NCI-H2107 treated with DMSO at 0.1 percent for 48 hours (cell line): ENCODE results near the gene WHRN.

ENCODE experiments used
- DNase-seq: peaks from one replicate; lab custom pipeline; 2025; ENCODE audit not compliant: unreplicated experiment; lab: John Stamatoyannopoulos, UW

The WHRN gene

DNA sequence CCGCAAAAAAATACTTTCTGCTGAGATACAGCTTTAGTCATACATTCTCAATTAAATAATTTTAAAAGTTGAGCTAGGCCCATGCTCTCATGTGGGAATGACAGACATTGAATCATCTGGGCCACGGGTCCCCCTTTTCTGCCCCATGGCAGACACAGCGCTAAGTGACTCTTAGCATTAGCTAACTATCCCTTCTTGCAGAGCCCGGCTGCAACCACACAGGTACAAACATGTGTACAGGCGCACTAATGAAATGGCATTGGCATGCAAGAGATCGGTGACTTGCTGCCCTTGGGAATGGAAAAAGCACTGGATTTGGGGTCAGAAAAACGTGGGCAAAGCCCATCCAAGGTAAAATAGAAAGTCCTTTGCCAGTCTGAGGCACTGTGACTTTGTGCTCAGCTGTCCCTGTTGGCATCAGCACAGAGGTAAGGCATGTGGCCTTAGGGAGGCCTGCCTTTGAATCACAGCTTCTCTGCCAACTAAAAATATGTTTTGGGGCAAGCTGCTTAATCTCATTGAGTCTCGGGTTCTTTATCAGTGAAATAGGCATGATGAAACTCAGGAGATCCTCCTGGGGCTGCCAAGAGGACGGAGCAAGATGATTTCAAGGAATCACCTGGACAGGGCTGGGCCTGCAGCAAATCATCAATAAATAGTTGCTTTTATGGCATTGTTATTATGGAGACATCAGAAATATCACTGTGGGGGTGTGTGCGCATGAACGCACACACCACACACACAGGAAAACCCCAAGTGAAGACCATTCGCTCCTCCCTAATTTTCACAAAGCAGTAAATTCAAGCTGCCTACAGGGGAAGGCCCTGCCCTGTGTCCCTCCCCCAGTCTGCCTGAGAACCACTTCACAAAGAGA lies 54.2 kb downstream of the WHRN start:
- no peak for DNase-seq

DNA sequence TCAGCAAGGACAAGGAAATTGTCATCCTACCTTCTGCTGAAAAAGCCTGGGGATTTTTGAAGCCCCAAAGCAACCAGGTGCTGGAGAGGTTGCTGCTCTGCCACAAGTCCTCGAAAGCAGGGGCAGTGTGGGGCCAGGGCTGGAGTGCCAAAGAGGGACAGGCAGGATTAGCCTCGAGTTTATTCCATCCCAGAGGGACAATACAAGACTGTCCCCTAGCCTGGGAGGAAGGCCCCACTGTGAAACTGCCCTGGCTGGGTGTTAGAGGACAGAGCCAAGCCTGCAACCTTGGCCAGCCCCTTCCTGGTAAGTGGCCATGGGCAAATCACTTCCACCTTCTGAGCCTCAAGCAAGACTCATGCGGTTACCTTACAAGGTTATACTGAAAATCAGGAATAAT lies 55.1 kb downstream of the WHRN start:
- DNase-seq: no peak

DNA sequence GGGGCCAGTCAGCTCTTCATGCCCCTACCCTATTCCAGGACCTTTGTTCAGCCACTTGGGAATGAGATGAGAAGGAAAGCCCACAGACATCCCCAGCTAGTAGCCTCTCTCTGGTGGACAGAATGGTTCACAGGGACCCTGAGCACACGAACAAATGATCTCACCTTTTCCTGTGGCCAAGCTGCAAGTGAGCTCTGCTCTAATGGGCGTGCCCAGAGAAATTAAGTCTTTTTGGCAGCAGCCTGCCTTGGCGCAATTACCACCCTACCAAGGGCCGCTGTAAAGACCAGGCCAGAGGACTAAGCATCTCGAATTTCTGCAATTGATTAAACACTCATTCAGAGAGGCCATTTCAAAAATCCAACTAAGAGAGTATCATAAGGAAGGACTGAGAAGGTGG lies 56.0 kb downstream of the WHRN start:
- no peak for DNase-seq

DNA sequence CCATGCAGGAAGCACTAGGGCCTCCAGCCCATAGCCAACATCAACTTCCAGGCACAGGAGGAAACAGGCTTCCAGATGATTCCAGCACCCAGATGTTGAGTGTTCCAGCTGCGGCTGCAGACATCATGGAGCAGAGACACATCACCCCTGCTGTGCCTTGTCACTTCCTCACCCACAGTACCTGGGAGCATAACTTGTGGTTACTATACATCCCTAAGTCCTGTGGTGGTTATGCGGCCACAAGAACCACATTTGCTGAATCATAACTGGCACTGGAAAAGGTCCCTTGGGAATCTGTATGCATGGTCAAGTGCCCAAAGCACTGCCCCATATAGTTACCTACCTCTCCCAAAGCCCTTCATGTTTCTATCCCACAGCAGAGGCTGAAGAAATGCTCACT lies 56.6 kb downstream of the WHRN start:
- DNase-seq: no peak

DNA sequence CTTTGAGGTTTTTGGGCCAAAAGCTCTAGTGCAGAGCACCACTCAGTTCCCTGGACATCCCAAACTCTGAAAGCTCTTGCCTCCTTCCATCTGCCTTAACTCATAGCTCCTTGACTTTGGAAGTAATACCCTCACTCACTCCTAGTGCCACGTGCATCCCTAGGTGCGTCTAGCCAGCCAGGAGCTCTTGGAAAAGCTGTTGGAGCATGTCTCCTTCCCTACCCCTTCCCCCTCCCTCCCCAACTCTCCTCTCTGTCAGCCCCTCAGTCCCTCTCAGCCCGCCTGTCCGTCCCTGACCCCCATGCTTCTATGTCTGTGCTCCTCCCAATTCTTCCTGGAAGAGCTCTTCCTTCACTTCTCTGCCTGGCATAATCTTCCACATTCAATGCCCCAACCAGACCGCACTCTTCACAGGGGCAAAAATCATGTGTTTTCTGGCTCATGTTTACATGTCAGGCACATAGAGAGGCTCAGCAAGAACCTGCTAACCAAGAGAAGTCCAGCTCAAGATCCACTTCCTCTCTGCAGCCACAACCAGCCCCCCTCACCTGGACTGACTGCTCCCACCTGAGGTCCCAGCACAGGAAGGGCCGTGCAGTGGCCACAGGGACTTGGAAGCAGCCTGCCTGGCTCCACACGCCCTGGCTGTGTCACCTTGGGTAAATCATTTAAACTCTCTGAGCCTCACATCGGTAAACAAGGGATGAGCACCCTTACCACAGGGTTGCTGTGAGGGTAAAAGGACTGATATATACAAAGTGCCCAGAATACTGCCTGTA lies 58.4 kb downstream of the WHRN start:
- no peak for DNase-seq

DNA sequence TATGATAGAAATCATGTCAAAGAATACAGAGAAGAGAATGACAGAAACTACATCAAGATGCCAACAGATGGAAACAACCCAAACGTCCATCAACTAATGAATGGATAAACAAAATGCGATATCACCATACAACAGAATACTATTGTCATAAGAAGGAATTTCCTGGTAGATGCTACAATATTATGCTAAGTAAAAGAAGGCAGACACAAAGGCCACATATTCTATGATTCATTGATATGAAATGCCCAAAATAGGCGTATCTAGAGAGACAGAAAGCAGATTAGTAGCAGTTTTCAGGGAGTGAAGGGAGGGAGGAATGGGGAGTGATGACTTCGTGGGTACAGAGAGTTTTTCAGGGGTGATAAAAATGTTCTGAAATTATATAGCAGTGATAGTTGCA lies 59.2 kb downstream of the WHRN start:
- no peak for DNase-seq

DNA sequence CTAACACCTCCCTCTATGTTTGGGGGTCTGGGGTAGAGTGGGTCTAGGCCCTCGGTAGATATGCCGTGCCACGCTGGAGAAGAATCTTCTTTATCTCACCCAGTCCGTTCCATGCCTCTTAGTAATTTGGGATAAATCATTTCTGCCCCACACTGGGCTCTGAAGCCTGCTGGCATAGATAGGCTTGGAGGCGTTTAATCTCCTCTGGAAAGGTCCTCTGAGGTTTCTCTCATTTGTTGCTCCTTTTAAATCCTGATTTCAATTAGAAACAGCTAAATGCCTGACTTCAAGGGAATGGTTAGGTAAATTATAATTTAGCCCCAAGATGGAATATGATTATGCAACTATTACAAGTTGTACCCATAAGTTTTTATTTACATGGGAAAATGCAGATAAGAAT lies 59.7 kb downstream of the WHRN start:
- DNase-seq: no peak

DNA sequence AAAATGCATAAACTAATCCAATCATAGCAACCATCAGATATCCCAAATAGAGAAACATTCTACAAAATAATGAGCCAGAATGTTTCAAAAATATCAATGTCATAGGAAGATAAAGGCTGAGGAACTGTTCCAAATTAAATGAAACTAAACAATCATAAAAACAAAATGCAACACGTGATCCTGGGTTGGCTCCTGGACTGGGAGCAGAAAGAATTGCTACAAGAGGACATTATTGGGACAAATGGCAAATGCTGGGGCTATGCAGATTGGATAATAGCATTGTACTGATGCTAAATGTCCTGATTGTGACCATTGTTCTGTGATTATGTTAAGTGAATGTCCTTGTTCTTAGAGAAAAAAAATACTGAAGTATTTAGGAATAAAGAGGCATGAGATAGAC lies 63.3 kb downstream of the WHRN start:
- no peak for DNase-seq

DNA sequence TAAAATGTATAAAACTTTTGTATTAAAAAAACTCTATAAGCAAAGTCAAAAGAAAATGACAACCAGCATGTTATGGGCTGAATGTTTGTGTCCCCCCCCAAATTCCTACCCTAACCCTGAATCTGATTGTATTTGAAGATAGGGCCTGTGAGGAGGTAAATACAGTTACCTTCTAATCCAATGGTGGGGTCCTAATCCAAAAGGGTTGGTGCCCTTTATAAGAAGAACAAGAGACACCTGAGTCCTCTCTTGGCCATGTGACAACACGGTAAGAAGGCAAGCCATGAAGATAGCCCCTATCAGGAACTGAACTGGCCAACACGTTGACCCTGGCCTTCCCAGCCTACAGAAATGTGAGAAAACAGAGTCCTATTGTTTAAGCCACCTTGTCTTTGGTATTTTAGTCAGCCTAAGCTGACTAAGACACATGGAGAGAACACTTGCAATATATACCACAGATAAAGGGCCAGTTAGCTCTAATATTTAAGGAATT lies 67.8 kb downstream of the WHRN start:
- DNase-seq: no peak

DNA sequence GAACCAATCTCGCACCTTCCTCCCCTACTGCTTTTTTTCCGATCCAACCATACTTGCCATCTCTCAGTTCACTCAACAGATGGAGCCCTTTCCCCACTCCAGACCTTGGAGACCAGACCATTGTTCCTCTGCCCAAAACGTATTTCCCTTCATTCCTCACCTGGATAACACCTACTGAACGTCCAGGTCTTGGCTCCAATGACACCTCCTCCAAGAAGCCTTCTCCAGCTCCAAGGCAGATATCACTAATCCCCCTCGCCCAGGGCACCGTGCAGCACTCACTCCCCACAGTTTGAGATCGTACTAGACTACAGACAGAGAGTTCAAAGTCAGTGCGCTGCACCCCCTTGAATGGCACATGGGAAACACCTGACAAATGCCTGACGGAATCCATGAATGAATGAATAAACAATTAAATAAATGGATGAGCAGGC lies 70.4 kb downstream of the WHRN start:
- DNase-seq: peak; percentile 47

DNA sequence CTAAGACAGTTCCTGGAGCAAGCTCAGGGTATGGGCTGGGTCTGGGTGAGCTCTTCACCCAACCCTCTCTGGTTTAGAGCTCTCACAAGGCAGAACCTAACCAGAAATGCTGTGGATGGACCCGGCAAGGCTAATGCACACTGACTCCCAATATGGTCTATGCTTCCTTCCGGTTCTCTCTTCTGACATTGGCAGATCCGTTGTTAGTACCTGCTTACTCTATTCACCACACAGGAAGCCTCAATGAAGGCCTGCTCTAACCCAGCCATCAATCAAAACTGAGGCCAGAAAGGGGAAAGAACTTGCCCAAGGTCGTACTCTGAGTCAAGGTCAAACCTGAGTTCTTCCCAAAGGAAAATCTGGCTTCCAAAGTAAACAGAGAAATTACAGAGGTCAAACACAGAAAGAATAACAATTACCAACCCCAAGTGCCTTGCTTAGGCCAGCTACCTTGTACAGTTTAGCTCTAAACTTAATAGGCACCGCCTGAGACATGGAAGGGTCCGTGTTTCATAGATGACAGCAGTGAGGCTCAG lies 71.5 kb downstream of the WHRN start:
- DNase-seq: no peak

DNA sequence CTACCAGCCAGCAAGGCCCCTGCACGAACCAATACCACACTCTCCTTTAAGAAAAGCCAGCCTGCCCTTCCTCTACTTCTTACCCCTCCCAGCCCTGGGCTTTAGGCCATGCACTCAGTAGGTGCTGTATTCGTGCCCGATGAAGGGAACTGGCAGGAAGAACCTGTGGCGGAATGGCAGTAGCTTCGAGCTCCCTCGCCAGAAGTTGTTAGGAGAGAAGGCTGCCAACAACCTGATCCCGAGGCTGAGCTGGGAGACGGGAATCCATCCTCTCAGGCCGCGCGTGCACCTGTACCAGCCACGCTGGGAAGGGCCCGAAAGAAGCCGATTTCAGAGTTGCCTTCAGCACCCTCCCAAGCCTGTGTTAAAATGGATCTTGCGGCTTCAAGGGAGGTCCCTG lies 72.2 kb downstream of the WHRN start:
- DNase-seq: no peak

DNA sequence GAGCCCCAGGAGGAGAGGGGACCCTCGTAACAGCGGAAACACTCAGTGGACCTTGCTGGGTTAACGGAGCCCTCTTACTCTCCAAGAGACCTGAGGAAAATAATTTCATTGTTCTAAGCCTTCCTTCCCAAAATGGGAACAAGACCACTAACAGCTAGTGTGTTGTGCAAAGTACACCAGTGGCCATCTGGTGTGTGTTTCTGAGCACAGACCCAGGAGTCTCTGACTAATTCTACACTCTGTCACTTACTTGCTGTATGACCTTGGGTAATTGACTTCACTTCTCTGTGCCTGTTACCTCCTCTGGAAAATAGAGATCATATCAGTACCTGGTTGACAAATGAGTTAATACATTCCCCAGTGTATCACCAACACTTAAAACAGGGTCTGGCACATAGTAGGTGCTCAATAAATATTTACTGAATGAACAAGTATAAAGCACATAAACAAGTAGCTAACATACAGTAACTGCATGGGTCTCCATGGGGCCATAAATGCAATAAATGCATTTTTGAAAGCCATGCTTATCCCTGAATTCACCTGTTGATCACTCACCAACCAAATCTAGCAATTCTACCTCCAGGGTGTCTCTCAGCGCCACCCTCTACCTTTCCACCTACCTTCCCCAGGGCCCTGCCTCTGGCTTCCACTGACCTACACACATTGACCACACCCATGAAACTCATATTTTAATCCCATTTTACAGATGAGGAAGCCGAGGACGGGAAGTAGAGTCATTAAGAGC lies 72.8 kb downstream of the WHRN start:
- DNase-seq: no peak

DNA sequence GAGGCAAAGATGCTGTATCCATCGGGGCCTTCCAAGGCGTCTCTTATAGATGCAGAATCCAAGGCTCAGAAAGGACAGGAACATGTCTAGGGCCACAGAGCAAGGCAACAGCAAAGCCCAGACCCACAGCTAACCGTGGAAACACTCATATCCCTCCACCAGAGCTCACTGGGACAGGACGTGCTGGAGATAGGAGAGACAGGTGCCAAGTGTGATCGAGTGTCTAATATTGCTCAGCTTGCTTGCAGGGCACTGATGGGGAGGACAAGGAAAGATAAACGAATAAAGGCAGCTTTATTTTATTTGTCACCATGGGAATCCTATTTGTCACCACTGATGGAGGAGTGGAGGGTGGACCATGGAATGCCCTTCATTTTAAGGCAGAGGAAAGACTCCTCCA lies 73.5 kb downstream of the WHRN start:
- no peak for DNase-seq

DNA sequence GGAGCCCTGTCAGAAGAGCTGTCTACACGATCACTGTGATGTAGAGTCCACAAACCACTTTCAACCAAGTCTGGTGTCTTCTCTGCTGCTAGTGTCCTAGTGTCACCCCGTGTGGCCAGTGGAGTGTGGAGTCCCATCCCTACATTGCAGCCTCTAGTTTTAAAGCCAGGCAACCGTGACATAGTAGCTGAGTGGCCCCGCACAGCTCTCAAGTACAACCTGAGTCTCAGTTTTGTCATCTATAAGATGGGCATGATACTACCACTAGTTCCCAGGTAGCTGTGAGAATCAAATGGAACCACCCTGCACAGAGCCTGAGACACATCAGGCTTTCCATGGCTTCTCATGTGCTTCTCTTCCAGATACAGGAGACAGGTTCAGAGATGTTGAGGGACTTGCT lies 74.3 kb downstream of the WHRN start:
- DNase-seq: no peak

DNA sequence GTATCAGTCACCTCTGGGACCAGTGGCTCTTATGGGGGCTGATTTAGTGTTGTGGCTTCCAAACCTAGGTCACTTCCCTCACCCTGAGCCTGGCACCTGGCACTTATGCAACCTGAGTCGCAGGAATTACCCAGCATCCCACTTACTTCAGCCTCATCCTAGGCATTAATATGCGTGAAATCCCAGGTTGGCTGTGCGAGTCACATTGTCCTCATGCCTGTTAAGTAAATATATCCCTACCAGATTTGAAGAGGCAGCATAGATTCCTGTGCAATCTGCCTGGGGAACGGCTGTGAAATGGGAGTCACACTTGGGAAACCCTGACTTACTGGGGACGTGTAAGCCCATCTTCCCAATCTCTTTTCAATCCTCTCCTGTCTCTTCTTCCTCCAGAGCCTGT lies 74.8 kb downstream of the WHRN start:
- peak; percentile 85 for DNase-seq

DNA sequence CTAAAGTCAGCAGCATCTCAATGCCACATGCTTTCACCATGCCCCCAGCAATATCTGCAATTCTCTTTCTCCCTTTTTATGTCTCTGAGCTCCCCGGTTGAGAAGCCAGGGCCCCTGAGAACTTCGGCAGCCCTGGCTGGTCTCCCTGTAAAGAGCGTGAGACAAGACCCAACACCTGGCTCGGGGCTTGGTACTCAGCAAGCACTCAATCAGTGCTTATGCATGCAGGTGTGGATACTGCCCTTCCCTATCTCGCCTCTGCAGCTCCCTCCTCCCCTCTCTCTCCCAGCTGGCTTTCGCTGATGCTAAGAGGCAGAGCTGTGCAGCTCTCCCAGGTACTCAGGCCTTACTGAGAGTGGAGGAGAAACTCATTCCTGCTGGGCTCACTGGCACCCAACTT lies 75.8 kb downstream of the WHRN start:
- DNase-seq: no peak

DNA sequence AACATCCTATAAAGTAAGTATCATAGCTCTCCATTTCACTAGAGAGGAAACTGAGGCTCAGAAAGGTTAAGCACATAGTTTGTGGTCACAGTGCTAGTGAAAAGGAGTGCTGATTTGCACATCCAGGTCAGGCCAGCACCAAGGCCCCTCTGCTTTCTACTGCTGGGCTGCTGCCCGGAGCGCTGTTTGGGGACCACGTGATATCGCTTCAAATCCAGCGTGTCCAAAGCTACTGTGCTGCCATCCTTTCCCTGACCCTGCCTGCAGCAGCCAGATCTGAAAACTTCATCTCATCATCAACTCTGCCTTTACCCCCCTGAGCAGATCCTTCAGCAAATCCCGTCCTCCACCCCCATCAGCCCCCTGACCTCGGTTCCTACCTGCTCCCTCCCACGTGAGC lies 76.8 kb downstream of the WHRN start:
- DNase-seq: no peak

DNA sequence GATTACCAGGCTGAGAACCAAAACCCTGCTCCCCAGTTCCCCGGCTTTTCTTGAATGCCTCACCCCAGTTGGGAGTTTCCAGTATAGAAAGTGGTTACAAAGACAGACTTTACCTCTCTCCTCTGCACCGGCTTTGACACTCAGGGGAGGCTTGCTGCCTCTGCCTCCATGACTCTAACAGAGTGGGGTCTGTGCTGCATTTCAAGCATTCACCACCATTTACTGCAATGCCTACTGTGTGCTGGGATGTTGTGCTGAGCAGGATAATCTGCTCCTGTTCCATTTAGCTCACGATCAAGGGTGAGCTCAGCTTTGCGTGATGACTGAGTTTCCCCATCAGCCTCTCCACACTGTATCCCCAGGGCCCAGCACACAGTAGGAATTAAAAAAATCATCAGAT lies 77.6 kb downstream of the WHRN start:
- DNase-seq: no peak

DNA sequence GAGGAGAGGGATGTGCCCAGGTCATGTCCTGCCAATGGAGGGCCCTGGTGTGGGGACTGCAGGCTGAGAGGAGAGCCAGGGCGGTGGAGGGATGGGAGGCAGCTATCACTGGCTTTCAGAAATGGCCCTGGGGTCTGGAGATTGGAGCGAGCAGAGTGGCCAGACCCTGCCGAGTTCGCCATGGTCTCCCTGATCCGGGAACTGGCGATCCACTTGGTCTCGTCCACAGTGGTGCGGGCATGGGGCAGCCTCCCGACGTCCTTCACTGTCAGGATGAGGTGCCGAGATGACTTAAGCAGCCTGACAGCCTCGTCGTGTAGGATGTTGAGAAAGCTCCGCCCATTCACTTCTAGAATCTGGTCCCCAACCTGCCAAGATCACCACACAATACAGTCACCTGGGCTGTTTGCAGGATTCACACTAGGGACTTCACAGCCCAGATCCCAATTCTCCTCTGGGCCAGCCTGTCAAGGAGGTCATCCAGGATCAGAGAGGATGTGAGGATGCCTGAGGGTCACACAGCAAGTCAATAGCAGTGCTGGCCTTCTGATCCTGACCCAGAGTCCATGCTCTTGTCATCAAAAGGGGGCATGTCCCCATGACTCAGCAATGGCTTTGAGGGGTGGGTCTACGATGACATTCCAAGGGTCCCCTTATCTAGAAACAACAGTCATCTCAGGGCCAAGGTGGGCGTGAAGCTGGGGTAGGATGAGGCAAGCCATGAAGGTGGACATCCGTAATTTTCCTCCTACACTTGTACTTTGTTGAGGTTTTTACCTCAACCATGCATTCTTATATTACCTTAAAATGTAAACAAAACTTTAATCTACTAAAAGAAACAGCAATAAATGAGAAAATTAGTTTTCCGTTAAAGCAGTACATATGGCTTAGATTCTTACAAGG lies 79.0 kb downstream of the WHRN start:
- no peak for DNase-seq
